Progenitor cell of endocrine pancreas (in vitro differentiated cells): ENCODE measurements around the gene FARS2. TPM values are rescaled to one million over a fixed set of nuclear protein-coding genes. Genes with fewer than 3 reads are reported as not detected.

Experiments used
- DNase-seq: peaks from one replicate; pipeline ENCODE4 v3.0.0; 2021; ENCODE audit warnings: low spot score; ENCODE audit not compliant: unreplicated experiment
- H3K27ac Mint-ChIP-seq: 2 replicates; pipeline ENCODE4 v1.8.0; 2021; ENCODE audit warnings: mild to moderate bottlenecking, moderate library complexity, mixed read lengths
- H3K27me3 Mint-ChIP-seq: 2 replicates; pipeline ENCODE4 v1.8.0; 2021; ENCODE audit warnings: mixed read lengths
- H3K36me3 Mint-ChIP-seq: 2 replicates; pipeline ENCODE4 v1.8.0; 2022; ENCODE audit warnings: mixed read lengths; ENCODE audit not compliant: insufficient read depth
- H3K4me1 Mint-ChIP-seq: 2 replicates; pipeline ENCODE4 v1.8.0; 2021; ENCODE audit warnings: low read depth, mixed read lengths
- H3K4me3 Mint-ChIP-seq: 2 replicates; pipeline ENCODE4 v1.8.0; 2021; ENCODE audit warnings: low read depth, mild to moderate bottlenecking, moderate library complexity, mixed read lengths
- H3K9me3 Mint-ChIP-seq: 2 replicates; pipeline ENCODE4 v1.8.0; 2021; ENCODE audit warnings: low read depth, mixed read lengths
- total RNA-seq: library from RNA; stranded (reverse); gene quantifications from 2 replicates; pipeline ENCODE4 v1.2.1, GENCODE V29; 2021
- TF ChIP-seq, protein P1 (sequence below): fragments of 200-600 bp; sonication (generic); IDR thresholded peaks from one replicate; pipeline ENCODE4 v1.5.0; 2021; ENCODE audit warnings: antibody characterized with exemption, mild to moderate bottlenecking; ENCODE audit not compliant: unreplicated experiment

The FARS2 gene
- total RNA-seq, 1 donor from 2014 or later = 20.8 TPM

DNA sequence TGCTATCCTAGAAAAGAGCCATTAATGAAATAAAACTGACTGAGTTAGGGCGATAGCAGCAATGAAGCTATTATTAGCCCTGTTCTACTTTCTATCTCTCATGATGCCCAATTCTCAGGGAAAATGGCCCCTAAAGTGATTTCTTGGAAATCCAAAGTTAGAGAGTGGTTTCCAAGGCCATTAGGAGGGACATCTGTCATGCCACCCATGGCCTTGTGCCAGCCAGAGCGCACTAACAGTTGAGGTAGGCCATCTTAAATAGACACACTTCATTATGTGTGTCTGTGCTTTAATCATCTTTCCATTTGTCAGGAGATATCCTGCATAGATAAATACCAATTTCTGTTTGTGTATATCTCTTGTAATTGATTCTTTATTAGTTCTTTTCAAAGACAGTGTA, 483.8 kb downstream of the FARS2 start:
- H3K27ac Mint-ChIP-seq = no peak overlapping the region
- no peak for DNase-seq
- H3K9me3 Mint-ChIP-seq = no peaks in the 10 kb centered on the region
- no peaks in the 10 kb centered on the region for H3K4me1 Mint-ChIP-seq
- no peak overlapping the region for H3K4me3 Mint-ChIP-seq
- H3K27me3 Mint-ChIP-seq = no peaks in the 10 kb centered on the region
- no peaks in the 10 kb centered on the region for H3K36me3 Mint-ChIP-seq
- TF ChIP-seq, protein P1, sequence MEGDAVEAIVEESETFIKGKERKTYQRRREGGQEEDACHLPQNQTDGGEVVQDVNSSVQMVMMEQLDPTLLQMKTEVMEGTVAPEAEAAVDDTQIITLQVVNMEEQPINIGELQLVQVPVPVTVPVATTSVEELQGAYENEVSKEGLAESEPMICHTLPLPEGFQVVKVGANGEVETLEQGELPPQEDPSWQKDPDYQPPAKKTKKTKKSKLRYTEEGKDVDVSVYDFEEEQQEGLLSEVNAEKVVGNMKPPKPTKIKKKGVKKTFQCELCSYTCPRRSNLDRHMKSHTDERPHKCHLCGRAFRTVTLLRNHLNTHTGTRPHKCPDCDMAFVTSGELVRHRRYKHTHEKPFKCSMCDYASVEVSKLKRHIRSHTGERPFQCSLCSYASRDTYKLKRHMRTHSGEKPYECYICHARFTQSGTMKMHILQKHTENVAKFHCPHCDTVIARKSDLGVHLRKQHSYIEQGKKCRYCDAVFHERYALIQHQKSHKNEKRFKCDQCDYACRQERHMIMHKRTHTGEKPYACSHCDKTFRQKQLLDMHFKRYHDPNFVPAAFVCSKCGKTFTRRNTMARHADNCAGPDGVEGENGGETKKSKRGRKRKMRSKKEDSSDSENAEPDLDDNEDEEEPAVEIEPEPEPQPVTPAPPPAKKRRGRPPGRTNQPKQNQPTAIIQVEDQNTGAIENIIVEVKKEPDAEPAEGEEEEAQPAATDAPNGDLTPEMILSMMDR = no peak

DNA sequence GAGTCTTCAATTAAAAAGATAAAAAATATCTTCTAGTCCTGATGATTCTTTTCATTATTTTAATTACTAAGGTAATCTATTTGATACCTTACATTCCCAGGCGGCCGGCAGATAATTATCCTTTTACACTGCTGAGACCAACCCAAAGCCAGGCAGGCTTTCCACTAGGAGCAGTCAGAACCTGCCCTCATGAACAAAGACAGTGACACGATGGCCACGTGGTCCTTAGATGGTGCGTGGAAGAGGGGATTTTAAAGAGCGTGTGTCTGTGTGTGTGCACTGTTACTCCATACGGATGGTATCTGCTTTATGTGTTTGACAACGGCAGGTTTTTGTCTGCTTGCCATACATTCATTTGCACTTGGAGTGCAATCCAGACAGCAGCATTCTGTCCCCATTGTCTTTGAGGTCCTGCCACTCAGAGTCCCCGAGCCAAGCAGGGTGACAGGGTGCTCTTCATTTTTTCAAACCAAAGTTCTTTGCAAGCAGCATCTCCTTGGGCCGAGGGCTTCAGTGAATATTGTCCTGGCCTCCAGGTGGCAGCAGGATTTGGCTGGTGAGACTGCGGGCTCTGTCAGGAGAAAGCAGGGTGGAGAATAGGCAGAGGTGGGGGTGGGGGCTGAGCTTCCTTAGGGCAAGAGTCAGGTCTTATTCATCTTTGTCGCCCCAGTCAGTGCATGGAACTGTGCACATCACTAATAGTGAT, 484.9 kb downstream of the FARS2 start:
- H3K27ac Mint-ChIP-seq = no peak overlapping the region
- DNase-seq = no peak
- H3K9me3 Mint-ChIP-seq = no peaks in the 10 kb centered on the region
- TF ChIP-seq, protein P1 = peak; percentile 33
- no peaks in the 10 kb centered on the region for H3K4me1 Mint-ChIP-seq
- no peaks in the 10 kb centered on the region for H3K27me3 Mint-ChIP-seq
- H3K36me3 Mint-ChIP-seq = no peaks in the 10 kb centered on the region
- no peak overlapping the region for H3K4me3 Mint-ChIP-seq

DNA sequence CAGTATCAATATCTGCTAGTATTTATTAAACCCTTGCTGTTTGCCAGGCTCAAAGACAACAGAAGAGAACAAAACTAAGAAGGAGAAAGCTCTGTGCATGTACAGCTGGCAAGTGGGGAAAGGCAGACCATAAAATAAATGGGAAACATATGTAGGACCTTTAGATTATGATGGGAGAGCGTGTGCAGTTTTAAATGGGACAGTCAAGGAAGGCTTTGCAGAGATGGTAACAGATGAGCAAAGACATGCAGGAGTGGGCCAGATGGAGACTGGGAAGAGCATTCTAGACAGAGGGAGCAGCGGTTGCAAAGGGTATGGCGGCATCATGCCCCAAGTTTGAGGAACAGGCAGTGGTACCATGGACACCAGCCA, 485.4 kb downstream of the FARS2 start:
- TF ChIP-seq, protein P1 = no peak
- H3K27ac Mint-ChIP-seq = no peak overlapping the region
- H3K9me3 Mint-ChIP-seq = no peaks in the 10 kb centered on the region
- no peaks in the 10 kb centered on the region for H3K36me3 Mint-ChIP-seq
- H3K4me3 Mint-ChIP-seq = no peak overlapping the region
- H3K4me1 Mint-ChIP-seq = peaks cover under 1% of the 10 kb centered on the region
- H3K27me3 Mint-ChIP-seq = no peaks in the 10 kb centered on the region
- DNase-seq = no peak

DNA sequence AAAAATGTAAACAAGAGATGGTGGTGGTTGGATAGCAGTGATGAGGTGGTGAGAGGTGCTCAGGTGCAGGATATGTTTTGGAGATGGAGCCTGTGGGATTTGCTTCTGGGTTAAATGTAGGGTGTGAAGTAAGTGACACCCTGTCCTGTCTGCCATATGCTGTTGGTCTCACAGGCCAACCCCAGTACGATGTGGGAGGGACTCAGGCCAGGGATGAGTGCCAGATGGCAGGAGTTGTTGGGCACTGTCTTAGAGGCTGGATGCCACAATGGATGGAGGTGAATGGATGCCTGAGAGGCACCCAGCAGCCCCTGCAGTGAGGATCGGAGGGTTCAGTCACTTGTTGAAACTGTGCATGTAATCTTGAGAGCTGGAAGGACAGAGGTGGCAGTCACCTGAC, 486.1 kb downstream of the FARS2 start:
- Mint-ChIP-seq H3K36me3 (no peaks in the 10 kb centered on the region), H3K4me3 (no peak overlapping the region), H3K27ac (no peak overlapping the region), H3K4me1 (peaks cover 7% of the 10 kb centered on the region), H3K27me3 (no peaks in the 10 kb centered on the region), H3K9me3 (no peaks in the 10 kb centered on the region)
- DNase-seq = no peak
- TF ChIP-seq, protein P1 = no peak

DNA sequence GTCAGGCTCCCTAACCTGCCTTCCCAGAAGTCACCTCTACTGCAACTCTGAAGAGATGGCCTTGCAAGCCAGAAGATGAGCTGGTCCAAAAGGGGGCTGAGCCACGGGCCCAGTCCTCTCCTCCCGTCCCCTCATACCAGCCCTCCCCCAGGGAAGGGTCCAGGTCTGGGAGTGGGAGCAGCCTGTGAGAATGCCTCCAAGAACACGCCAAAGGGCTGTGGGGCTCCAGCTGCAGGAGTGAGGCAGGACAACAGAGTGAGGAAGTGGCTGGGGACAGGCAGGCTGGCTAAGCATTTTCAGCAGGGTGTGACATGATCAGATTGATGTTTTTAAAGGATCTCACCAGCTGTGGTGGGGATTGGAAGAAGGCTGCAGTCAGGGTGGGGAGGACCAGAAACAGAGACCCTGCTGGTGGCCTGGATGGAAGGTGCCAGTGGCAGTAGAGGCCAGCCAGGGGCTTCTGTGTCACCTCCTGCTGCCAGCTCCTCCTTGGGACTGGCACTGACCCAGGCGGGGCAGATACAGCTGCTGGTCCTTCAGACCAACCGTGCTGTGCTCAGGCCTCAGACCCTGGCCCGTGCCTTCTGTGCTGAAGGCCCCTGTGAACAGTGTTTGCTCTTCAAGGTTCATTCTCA, 487.8 kb downstream of the FARS2 start:
- H3K27me3 Mint-ChIP-seq = no peaks in the 10 kb centered on the region
- H3K36me3 Mint-ChIP-seq = peaks cover 4% of the 10 kb centered on the region
- peaks cover 7% of the 10 kb centered on the region for H3K4me1 Mint-ChIP-seq
- no peak overlapping the region for H3K4me3 Mint-ChIP-seq
- DNase-seq = no peak
- TF ChIP-seq, protein P1 = no peak
- peaks cover 5% of the 10 kb centered on the region for H3K9me3 Mint-ChIP-seq
- peak overlapping the region; percentile 22 for H3K27ac Mint-ChIP-seq
